GM23248 (cell line): ENCODE measurements around the gene ZNF778.

Experiments used
- EZH2 ChIP-seq: fragments of 200-600 bp; sonication (generic); IDR thresholded peaks from 2 replicates; pipeline ENCODE4 v1.6.1; 2018; ENCODE audit warnings: antibody characterized with exemption, mild to moderate bottlenecking; ENCODE audit not compliant: insufficient read depth, poor library complexity, severe bottlenecking
- EZH2phosphoT487 ChIP-seq: fragments of 200-600 bp; sonication (generic); IDR thresholded peaks from 2 replicates; pipeline ENCODE4 v1.6.1; 2018; ENCODE audit warnings: antibody characterized with exemption, moderate library complexity, mild to moderate bottlenecking, low read depth; ENCODE audit not compliant: insufficient read depth

DNA sequence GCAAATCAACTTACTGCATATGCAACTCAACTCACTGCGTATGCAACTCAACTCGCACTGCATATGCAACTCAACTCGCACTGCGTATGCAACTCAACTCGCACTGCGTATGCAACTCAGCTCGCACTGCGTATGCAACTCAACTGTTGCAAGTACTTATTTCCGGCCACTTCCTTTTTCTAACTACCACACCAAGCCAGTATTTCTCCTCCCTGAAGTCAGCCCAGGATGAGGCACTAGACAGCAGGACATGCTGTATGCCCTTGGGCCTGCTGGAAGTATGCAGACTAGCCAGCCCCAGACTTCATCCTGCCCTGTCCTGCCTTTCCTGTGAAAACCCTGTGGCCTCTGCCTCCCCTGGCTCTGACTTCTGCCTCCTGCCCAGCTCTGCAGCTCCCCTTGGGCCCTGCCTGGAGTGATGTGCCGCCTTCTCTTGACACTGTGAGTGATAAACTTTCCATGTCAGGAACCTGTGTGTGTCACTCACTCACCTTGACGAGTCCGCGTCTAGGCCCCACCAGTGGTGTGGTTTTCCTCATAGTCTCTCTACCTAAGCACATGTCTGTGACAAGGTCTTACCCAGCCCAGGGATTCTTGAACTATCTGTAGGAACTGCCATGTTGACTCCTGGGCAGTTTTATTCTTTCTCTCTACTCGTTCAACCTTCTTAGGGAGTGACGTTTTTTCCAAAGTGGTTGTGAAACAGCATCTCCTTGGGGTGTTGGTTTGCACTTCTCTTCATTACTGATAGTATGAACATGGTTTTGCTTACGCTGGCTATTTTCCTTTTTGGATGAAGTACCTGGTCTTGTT lies 16.4 kb downstream of the ZNF778 start:
- TF ChIP-seq EZH2phosphoT487: no peak
- TF ChIP-seq EZH2: no peak
